SK-N-MC (cell line): ENCODE results near the gene KRT25.

ENCODE experiments used
- EZH2 ChIP-seq: fragments of 200-600 bp; sonication (generic); IDR thresholded peaks from one replicate; pipeline ENCODE4 v1.6.1; 2017; ENCODE audit warnings: antibody characterized with exemption
- FOXP2 ChIP-seq: optimal IDR thresholded peaks from 2 replicates; pipeline ENCODE3; 2011; ENCODE audit warnings: mild to moderate bottlenecking, moderate library complexity; ENCODE audit not compliant: insufficient read depth; ENCODE audit errors: extremely low read length, control extremely low read depth
- POLR2AphosphoS5 ChIP-seq: IDR thresholded peaks from 2 replicates; pipeline ENCODE4 v1.6.1; 2012; ENCODE audit warnings: mild to moderate bottlenecking, low read depth, low read length, borderline replicate concordance

- TF ChIP-seq POLR2AphosphoS5 (peak; percentile 32; the same call in 1 of the 2 replicates), EZH2 (no peak), FOXP2 (no peak)
Observed at GRCh38 chr17:40750391-40750790, 4.7 kb downstream of the KRT25 start.
